A673 (cell line): Measurements from ENCODE around the gene MT3. TPM values are rescaled to one million over a fixed set of nuclear protein-coding genes. Genes with fewer than 3 reads are reported as not detected.

Experiments
- BruUV-seq: library from RNA; stranded (reverse); fragments of 400-500 nt; replicated peaks from 2 replicates; lab custom pipeline; 2021; lab: Mats Ljungman, UMichigan
- CTCF ChIA-PET: fragments of 300-600 bp; sonication (Branson Sonifier 250); formaldehyde crosslinking; loops from one replicate; lab custom pipeline; 2022; ENCODE audit warnings: antibody characterized with exemption; lab: Charles Lee
- POLR2A ChIA-PET: fragments of 300-600 bp; sonication (Branson Sonifier 250); formaldehyde crosslinking; loops from one replicate; lab custom pipeline; 2022; ENCODE audit warnings: antibody characterized with exemption; ENCODE audit not compliant: low non-redundant PET; lab: Charles Lee
- DNase-seq: peaks from one replicate; pipeline ENCODE4 v3.0.0-alpha.2; 2015; ENCODE audit warnings: low spot score
- H3K27ac ChIP-seq: fragments of 200-600 bp; sonication (generic); 2 replicates; pipeline ENCODE4 v1.5.1; 2016; ENCODE audit warnings: mixed run types, low read depth, mild to moderate bottlenecking, mixed read lengths, antibody characterized with exemption, low read length; ENCODE audit not compliant: poor library complexity, severe bottlenecking
- H3K27me3 ChIP-seq: fragments of 200-600 bp; sonication (generic); replicated peaks from 2 replicates; pipeline ENCODE4 v1.6.1; 2017; ENCODE audit warnings: mixed run types, low read depth, mild to moderate bottlenecking, mixed read lengths, antibody characterized with exemption, low read length; ENCODE audit not compliant: insufficient read depth, poor library complexity
- H3K36me3 ChIP-seq: fragments of 200-600 bp; sonication (generic); 2 replicates; pipeline ENCODE4 v1.6.1; 2016; ENCODE audit warnings: mixed run types, mild to moderate bottlenecking, mixed read lengths, antibody characterized with exemption, low read length; ENCODE audit not compliant: insufficient read depth, poor library complexity, severe bottlenecking
- H3K4me1 ChIP-seq: fragments of 200-600 bp; sonication (generic); 2 replicates; pipeline ENCODE4 v1.6.1; 2017; ENCODE audit warnings: mixed run types, mild to moderate bottlenecking, mixed read lengths, antibody characterized with exemption, low read length; ENCODE audit not compliant: insufficient read depth, poor library complexity, severe bottlenecking
- H3K4me3 ChIP-seq: fragments of 200-600 bp; sonication (generic); 2 replicates; pipeline ENCODE4 v1.5.1; 2016; ENCODE audit warnings: low read depth, mixed run types, mild to moderate bottlenecking, mixed read lengths, low read length; ENCODE audit not compliant: poor library complexity, severe bottlenecking
- H3K9me3 ChIP-seq: fragments of 200-600 bp; sonication (generic); 2 replicates; pipeline ENCODE4 v1.6.1; 2016; ENCODE audit warnings: mixed run types, low read depth, mild to moderate bottlenecking, mixed read lengths, antibody characterized with exemption, low read length; ENCODE audit not compliant: poor library complexity, severe bottlenecking
- CTCF ChIP-seq: fragments of 300-800, 200-600 bp; sonication (generic); conservative IDR thresholded peaks from 2 replicates; pipeline ENCODE4 v1.5.1; 2017; ENCODE audit warnings: low read depth, mild to moderate bottlenecking, antibody characterized with exemption, low read length, moderate library complexity, mixed read lengths
- EZH2 ChIP-seq: fragments of 200-600 bp; sonication (generic); IDR thresholded peaks from 2 replicates; pipeline ENCODE4 v1.6.1; 2017; ENCODE audit warnings: borderline replicate concordance, low read depth, mild to moderate bottlenecking, mixed read lengths, antibody characterized with exemption, low read length; ENCODE audit not compliant: poor library complexity, severe bottlenecking
- intact Hi-C: fragments of 100-400 bp; cut with micrococcal nuclease; formaldehyde crosslinking; loops from one replicate; pipeline ENCODE4 v1.10.0; 2022; ENCODE audit not compliant: unreplicated experiment
- total RNA-seq: library from RNA; stranded (reverse); gene quantifications from 2 replicates; pipeline ENCODE4 v1.2.3, GENCODE V29; 2021

MT3 gene
- total RNA-seq, 1 experiment from 2014 or later = not detected

- no peak for DNase-seq
- TF ChIP-seq CTCF (no peak), EZH2 (no peak)
- H3K4me1 ChIP-seq = no peaks in the 10 kb centered on the region
- no peak overlapping the region for H3K4me3 ChIP-seq
- no TSS peak for BruUV-seq
- ChIA-PET POLR2A (no interaction called here), CTCF (no interaction called here)
- intact Hi-C loops = no loop called here
- H3K27ac ChIP-seq = no peak overlapping the region
- H3K27me3 ChIP-seq = peaks cover 82% of the 10 kb centered on the region
- H3K9me3 ChIP-seq = no peaks in the 10 kb centered on the region
- H3K36me3 ChIP-seq = no peaks in the 10 kb centered on the region
Measured at GRCh38 chr16:56635441-56635967, 46.2 kb downstream of the MT3 start.

- CTCF ChIA-PET = no interaction called here
- intact Hi-C loops = no loop called here
- H3K9me3 ChIP-seq = no peaks in the 10 kb centered on the region
Measured at GRCh38 chr16:56636616-56637413, 47.5 kb downstream of the MT3 start.

More at GRCh38 chr16:56636616-56637413, 47.5 kb downstream of the MT3 start:
- POLR2A ChIA-PET = no interaction called here
- Histone ChIP-seq H3K27ac (no peak overlapping the region), H3K27me3 (peaks cover 73% of the 10 kb centered on the region), H3K4me3 (no peak overlapping the region), H3K4me1 (no peaks in the 10 kb centered on the region), H3K36me3 (no peaks in the 10 kb centered on the region)
- no TSS peak for BruUV-seq
- DNase-seq = no peak
- TF ChIP-seq EZH2 (no peak), CTCF (no peak)
